ENCODE results near the gene MBTPS1. TPM values are rescaled to one million over a fixed set of nuclear protein-coding genes. Genes with fewer than 3 reads are reported as not detected.
A peak's percentile ranks its signal among the peaks of the same experiment; 100 is the strongest.

Gene MBTPS1
- total RNA-seq, 1 donor from 2014 or later, result 85.9 TPM

DNA sequence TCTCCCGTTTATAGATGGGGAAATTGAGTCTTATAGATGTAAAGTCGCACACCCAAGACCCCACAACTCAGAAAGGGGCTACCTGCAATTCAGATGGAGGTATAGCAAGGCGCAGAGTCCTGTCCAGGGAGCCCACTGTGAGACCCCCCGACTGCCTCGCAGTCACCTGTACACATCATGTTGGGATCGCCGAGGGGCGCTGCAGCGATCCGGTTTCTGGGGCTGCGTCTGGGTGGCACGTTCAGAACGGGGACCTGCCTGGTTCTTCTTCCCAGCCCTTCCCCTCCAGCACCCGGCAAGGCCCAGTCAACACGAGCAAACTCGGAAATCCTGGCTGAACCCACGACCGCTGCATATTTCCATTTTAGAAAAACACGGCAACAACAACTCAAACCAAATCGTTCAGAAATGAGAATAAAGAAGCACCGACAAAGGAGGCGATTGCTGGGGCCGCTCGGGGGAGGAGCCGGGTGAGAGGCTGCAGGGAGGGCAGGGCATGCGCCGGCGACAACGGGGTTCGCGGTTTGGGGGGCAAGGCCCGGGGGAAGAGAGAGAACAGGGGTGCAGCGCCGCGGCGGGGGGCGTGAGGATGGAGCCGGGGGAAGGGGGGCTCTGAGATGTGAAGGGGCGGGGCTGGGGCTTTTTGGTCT is 27.6 kb upstream of the MBTPS1 start:
- H3K4me3 ChIP-seq (ENCODE audit: insufficient read depth, low read depth, low read length), result peak overlapping the region; percentile 73
- peak overlapping the region; percentile 96 for H3K4me3 Mint-ChIP-seq (ENCODE audit: unreplicated experiment)
- peaks cover 3% of the 10 kb centered on the region for H3K4me1 ChIP-seq (ENCODE audit: insufficient read depth, low read length)
- H4K20me1 ChIP-seq (ENCODE audit: insufficient read depth, low read length), result peaks cover 22% of the 10 kb centered on the region
- H3K9me3 ChIP-seq (ENCODE audit: insufficient read depth, low read depth, low read length), result no peaks in the 10 kb centered on the region
- H3K9me3 Mint-ChIP-seq (ENCODE audit: unreplicated experiment), result no peaks in the 10 kb centered on the region
- H3K27ac ChIP-seq (ENCODE audit: low read depth, low read length), result no peak overlapping the region
- TF ChIP-seq, protein P1, sequence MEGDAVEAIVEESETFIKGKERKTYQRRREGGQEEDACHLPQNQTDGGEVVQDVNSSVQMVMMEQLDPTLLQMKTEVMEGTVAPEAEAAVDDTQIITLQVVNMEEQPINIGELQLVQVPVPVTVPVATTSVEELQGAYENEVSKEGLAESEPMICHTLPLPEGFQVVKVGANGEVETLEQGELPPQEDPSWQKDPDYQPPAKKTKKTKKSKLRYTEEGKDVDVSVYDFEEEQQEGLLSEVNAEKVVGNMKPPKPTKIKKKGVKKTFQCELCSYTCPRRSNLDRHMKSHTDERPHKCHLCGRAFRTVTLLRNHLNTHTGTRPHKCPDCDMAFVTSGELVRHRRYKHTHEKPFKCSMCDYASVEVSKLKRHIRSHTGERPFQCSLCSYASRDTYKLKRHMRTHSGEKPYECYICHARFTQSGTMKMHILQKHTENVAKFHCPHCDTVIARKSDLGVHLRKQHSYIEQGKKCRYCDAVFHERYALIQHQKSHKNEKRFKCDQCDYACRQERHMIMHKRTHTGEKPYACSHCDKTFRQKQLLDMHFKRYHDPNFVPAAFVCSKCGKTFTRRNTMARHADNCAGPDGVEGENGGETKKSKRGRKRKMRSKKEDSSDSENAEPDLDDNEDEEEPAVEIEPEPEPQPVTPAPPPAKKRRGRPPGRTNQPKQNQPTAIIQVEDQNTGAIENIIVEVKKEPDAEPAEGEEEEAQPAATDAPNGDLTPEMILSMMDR (IDR thresholded peaks at IDR 0.05; ENCODE audit: insufficient read depth, low read depth, low read length), result no peak
- peaks cover 40% of the 10 kb centered on the region for H3K79me2 ChIP-seq (ENCODE audit: insufficient read depth, low read length)
- H3K4me1 Mint-ChIP-seq (ENCODE audit: low read depth, unreplicated experiment), result peaks cover 6% of the 10 kb centered on the region
- peak overlapping the region; percentile 77 for H3K9ac ChIP-seq (ENCODE audit: low read length)
- H3K36me3 Mint-ChIP-seq (ENCODE audit: low read depth, unreplicated experiment), result peaks cover 3% of the 10 kb centered on the region
- peak overlapping the region; percentile 63 for H2AFZ ChIP-seq (ENCODE audit: low read depth, low read length)
- peak overlapping the region; percentile 62 for H3K27ac Mint-ChIP-seq (ENCODE audit: unreplicated experiment)
- peak overlapping the region; percentile 85 for H3K4me2 ChIP-seq (ENCODE audit: low read length)
- peaks cover 5% of the 10 kb centered on the region for H3K27me3 ChIP-seq (ENCODE audit: insufficient read depth, low read length)
- no peaks in the 10 kb centered on the region for H3K36me3 ChIP-seq (ENCODE audit: insufficient read depth, low read length)
- DNase-seq (ENCODE audit: low read depth) (no peak), FAIRE-seq (no peak)
- peaks cover 5% of the 10 kb centered on the region for H3K27me3 Mint-ChIP-seq (ENCODE audit: low read depth, unreplicated experiment)

DNA sequence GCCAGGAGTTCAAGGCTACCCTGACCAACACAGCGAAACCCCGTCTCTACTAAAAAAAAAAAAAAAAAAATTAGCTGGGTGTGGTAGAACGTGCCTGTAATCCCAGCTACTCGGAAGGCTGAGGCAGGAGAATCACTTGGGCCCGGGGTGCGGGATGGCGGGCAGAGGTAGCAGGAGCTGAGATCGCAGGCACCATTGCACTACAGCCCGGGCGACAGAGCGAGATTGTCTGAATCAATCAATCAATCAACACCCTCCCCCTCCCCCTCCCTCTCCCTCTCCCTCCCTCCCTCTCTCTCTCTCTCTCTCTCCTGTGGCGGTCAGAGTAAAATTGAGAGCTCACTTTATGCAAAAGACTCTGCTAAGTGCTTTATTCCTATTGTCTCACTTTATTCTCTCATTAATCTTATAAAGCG is 27.1 kb upstream of the MBTPS1 start:
- Histone ChIP-seq H3K36me3 (ENCODE audit: insufficient read depth, low read length) (no peaks in the 10 kb centered on the region), H4K20me1 (ENCODE audit: insufficient read depth, low read length) (peaks cover 28% of the 10 kb centered on the region), H3K4me3 (ENCODE audit: insufficient read depth, low read depth, low read length) (peak overlapping the region; percentile 73), H3K4me2 (ENCODE audit: low read length) (peak overlapping the region; percentile 85), H3K4me1 (ENCODE audit: insufficient read depth, low read length) (peaks cover 7% of the 10 kb centered on the region), H3K27ac (ENCODE audit: low read depth, low read length) (no peak overlapping the region), H3K9ac (ENCODE audit: low read length) (peak overlapping the region; percentile 77), H2AFZ (ENCODE audit: low read depth, low read length) (peak overlapping the region; percentile 63), H3K9me3 (ENCODE audit: insufficient read depth, low read depth, low read length) (no peaks in the 10 kb centered on the region), H3K79me2 (ENCODE audit: insufficient read depth, low read length) (peaks cover 45% of the 10 kb centered on the region), H3K27me3 (ENCODE audit: insufficient read depth, low read length) (peaks cover 5% of the 10 kb centered on the region)
- Mint-ChIP-seq H3K27ac (ENCODE audit: unreplicated experiment) (peak overlapping the region; percentile 62), H3K36me3 (ENCODE audit: low read depth, unreplicated experiment) (peaks cover 3% of the 10 kb centered on the region), H3K4me3 (ENCODE audit: unreplicated experiment) (peak overlapping the region; percentile 96), H3K4me1 (ENCODE audit: low read depth, unreplicated experiment) (peaks cover 12% of the 10 kb centered on the region), H3K9me3 (ENCODE audit: unreplicated experiment) (peaks cover 1% of the 10 kb centered on the region), H3K27me3 (ENCODE audit: low read depth, unreplicated experiment) (peaks cover 5% of the 10 kb centered on the region)
- TF ChIP-seq EZH2 (IDR thresholded peaks at IDR 0.05; ENCODE audit: insufficient read depth, low read length), result no peak
- TF ChIP-seq, protein P1 (IDR thresholded peaks at IDR 0.05; ENCODE audit: insufficient read depth, low read depth, low read length), result no peak
- DNase-seq (ENCODE audit: low read depth) (no peak), FAIRE-seq (no peak)

DNA sequence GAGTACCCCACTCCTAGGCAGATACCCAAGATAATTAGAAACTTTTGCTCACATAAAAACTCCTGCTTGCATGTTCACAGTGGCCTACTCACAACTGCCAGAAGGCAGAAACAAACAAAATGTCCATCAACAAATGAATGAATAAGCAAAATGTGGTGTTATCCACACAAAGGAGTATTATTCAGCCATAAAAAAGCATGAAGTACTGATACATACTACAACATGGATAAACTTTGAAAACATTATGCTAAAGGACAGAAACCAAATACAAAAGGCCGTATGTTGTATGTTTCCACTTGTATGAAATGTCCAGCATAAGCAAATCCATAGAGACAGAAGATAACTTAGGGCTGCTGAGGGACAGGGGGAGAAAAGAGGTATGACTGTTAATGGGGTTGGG is 26.3 kb upstream of the MBTPS1 start:
- Histone ChIP-seq H3K27ac (ENCODE audit: low read depth, low read length) (no peak overlapping the region), H3K9ac (ENCODE audit: low read length) (no peak overlapping the region), H3K4me3 (ENCODE audit: insufficient read depth, low read depth, low read length) (no peak overlapping the region), H3K27me3 (ENCODE audit: insufficient read depth, low read length) (peaks cover 5% of the 10 kb centered on the region), H4K20me1 (ENCODE audit: insufficient read depth, low read length) (peaks cover 31% of the 10 kb centered on the region), H3K4me1 (ENCODE audit: insufficient read depth, low read length) (peaks cover 10% of the 10 kb centered on the region), H3K4me2 (ENCODE audit: low read length) (peak overlapping the region; percentile 85), H3K79me2 (ENCODE audit: insufficient read depth, low read length) (peaks cover 50% of the 10 kb centered on the region), H3K36me3 (ENCODE audit: insufficient read depth, low read length) (no peaks in the 10 kb centered on the region), H3K9me3 (ENCODE audit: insufficient read depth, low read depth, low read length) (no peaks in the 10 kb centered on the region), H2AFZ (ENCODE audit: low read depth, low read length) (no peak overlapping the region)
- Mint-ChIP-seq H3K4me3 (ENCODE audit: unreplicated experiment) (peak overlapping the region; percentile 96), H3K36me3 (ENCODE audit: low read depth, unreplicated experiment) (peaks cover 3% of the 10 kb centered on the region), H3K27me3 (ENCODE audit: low read depth, unreplicated experiment) (peaks cover 5% of the 10 kb centered on the region), H3K9me3 (ENCODE audit: unreplicated experiment) (peaks cover 1% of the 10 kb centered on the region), H3K4me1 (ENCODE audit: low read depth, unreplicated experiment) (peaks cover 15% of the 10 kb centered on the region), H3K27ac (ENCODE audit: unreplicated experiment) (no peak overlapping the region)
- no peak for TF ChIP-seq EZH2 (IDR thresholded peaks at IDR 0.05; ENCODE audit: insufficient read depth, low read length)
- TF ChIP-seq, protein P1 (IDR thresholded peaks at IDR 0.05; ENCODE audit: insufficient read depth, low read depth, low read length), result no peak
- FAIRE-seq, result no peak
- no peak for DNase-seq (ENCODE audit: low read depth)
